Right atrium auricular region (tissue), 2 donors: ENCODE measurements around the gene PPP1R15B. TPM values are rescaled to one million over a fixed set of nuclear protein-coding genes. Genes with fewer than 3 reads are reported as not detected.

Source experiments
- DNase-seq: peaks from one replicate; pipeline ENCODE4 v3.0.0-alpha.2; 2019; ENCODE audit warnings: low spot score
- H3K27ac ChIP-seq, 2 donors: fragments of 200-600 bp; sonication (generic); 1 replicate in 1 of 2; 2 replicates in 1 of 2; pipeline ENCODE4 v1.5.1; 2016 to 2019
- H3K27me3 ChIP-seq, 2 donors: fragments of 200-600 bp; sonication (generic); one replicate each; pipeline versions ENCODE4 v1.5.1 to v1.6.0; 2017 to 2019
- H3K36me3 ChIP-seq: fragments of 200-600 bp; sonication (generic); one replicate; pipeline ENCODE4 v1.5.1; 2016
- H3K4me1 ChIP-seq, 2 donors: fragments of 200-600 bp; sonication (generic); one replicate each; pipeline versions ENCODE4 v1.5.1 to v1.6.0; 2017 to 2019
- H3K4me3 ChIP-seq, 2 donors: fragments of 200-600 bp; sonication (generic); 1 replicate in 1 of 2; 2 replicates in 1 of 2; pipeline ENCODE4 v1.5.1; 2017 to 2019; ENCODE audit warnings: mild to moderate bottlenecking in 1 of 2, moderate library complexity in 1 of 2
- H3K9me3 ChIP-seq, 2 donors: fragments of 200-600 bp; sonication (generic); one replicate each; pipeline ENCODE4 v1.5.1; 2019
- total RNA-seq, 2 donors: library from RNA; depleted of rRNA; stranded (reverse); fragments of >200 nt; gene quantifications; one replicate each; pipeline ENCODE4 v1.1.0, GENCODE V29; 2016
- TF ChIP-seq, protein P1 (sequence below), 2 donors: fragments of 200-600 bp; sonication (generic); IDR thresholded peaks; one replicate each; pipeline ENCODE4 v1.5.1; 2019; ENCODE audit warnings: antibody characterized with exemption in 2 of 2

Gene PPP1R15B
- total RNA-seq, 2 donors from 2014 or later: 27.3 to 30.9 TPM

DNA sequence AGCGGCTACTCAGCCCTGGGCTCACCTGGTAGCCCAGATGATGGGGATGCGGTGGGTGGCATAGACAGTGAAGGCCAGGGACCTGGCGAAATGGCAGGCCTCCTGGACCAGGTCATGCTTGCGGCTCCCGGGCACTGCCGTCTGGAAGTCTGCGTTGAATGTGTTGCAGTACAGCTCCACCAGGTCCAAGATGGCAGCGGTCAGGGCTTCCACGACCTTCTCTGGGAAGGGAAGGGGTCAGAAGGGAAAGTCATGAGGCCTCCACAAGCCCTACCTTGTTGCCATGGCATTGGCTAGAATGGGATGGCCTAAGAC is 44.2 kb upstream of the PPP1R15B start:
- no peak overlapping the region for H3K27ac ChIP-seq
- peaks cover 0 to 24% of the 10 kb centered on the region in 2 donors for H3K4me1 ChIP-seq
- peaks cover 62% of the 10 kb centered on the region for H3K36me3 ChIP-seq

DNA sequence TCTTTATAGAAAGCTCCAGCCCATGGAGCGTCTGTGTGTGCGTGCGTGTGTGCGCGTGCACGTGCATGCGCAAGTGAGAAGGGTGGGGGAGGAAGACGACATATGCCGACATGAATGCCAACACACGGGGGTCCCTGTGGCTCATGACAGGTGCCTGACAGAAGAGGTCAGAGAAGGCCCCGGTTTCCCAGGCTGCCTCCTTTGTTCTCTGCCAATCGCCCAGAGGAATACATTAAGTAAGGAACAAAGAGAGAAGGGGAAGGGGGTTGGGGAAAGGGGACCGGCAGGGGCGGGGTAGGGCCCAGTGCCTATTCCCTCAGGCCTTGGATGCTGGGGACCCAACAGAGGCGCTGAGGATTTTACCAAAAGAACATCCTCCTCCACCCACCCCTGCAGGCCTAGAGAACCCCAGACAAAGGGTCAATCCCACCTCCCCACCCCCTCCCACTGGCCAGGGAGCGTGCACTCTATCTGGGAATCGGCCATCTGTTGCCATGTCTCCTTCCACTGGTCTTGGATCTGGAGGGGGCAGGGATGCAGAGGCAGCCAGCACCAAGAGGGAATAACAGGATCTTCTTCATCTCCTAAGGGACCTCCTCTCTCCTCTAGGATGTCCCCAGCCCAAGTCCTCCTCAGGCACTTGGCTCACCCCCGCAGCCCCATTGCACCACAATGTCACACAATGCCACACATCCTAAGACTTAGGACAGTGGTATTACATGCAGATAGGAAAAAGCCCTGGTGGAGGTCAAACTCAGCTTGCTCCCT is 43.6 kb upstream of the PPP1R15B start:
- no peaks in the 10 kb centered on the region for H3K9me3 ChIP-seq
- H3K27me3 ChIP-seq: no peaks in the 10 kb centered on the region
- peaks cover 57% of the 10 kb centered on the region for H3K36me3 ChIP-seq
- TF ChIP-seq, protein P1, sequence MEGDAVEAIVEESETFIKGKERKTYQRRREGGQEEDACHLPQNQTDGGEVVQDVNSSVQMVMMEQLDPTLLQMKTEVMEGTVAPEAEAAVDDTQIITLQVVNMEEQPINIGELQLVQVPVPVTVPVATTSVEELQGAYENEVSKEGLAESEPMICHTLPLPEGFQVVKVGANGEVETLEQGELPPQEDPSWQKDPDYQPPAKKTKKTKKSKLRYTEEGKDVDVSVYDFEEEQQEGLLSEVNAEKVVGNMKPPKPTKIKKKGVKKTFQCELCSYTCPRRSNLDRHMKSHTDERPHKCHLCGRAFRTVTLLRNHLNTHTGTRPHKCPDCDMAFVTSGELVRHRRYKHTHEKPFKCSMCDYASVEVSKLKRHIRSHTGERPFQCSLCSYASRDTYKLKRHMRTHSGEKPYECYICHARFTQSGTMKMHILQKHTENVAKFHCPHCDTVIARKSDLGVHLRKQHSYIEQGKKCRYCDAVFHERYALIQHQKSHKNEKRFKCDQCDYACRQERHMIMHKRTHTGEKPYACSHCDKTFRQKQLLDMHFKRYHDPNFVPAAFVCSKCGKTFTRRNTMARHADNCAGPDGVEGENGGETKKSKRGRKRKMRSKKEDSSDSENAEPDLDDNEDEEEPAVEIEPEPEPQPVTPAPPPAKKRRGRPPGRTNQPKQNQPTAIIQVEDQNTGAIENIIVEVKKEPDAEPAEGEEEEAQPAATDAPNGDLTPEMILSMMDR (IDR thresholded peaks at IDR 0.05): no peak
- H3K4me3 ChIP-seq: no peak overlapping the region
- no peak for DNase-seq
- H3K4me1 ChIP-seq: peaks cover 0 to 23% of the 10 kb centered on the region in 2 donors
- H3K27ac ChIP-seq: no peak overlapping the region

More for the DNA sequence above, 44.2 kb upstream of the PPP1R15B start:
- no peaks in the 10 kb centered on the region for H3K27me3 ChIP-seq
- DNase-seq: no peak
- TF ChIP-seq, protein P1 (IDR thresholded peaks at IDR 0.05): no peak
- H3K4me3 ChIP-seq: no peak overlapping the region
- no peaks in the 10 kb centered on the region for H3K9me3 ChIP-seq

DNA sequence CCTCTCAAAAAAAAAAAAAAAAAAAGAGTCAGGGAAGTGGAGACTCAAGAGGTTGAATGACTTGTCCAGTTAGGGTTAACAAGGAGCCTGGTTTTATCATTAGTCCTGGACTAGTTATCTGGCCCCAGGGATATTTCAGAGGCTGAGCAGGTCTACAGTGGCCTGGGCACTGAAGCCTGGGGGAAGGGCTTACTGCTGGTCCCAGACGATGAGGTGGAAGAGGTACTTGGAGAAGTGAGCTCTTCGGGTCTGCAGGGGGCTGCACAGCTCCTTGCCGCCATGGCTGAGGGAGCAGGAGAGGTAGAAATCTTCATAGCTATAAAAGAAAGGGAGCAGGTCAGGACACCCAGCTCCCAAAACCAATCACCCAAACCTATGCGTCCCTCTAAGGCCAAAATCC is 42.9 kb upstream of the PPP1R15B start:
- Histone ChIP-seq H3K9me3 (no peaks in the 10 kb centered on the region), H3K27me3 (no peaks in the 10 kb centered on the region), H3K36me3 (peaks cover 49% of the 10 kb centered on the region), H3K27ac (no peak overlapping the region), H3K4me1 (peaks cover 0 to 25% of the 10 kb centered on the region in 2 donors), H3K4me3 (no peak overlapping the region)
- TF ChIP-seq, protein P1 (IDR thresholded peaks at IDR 0.05): no peak
- no peak for DNase-seq

DNA sequence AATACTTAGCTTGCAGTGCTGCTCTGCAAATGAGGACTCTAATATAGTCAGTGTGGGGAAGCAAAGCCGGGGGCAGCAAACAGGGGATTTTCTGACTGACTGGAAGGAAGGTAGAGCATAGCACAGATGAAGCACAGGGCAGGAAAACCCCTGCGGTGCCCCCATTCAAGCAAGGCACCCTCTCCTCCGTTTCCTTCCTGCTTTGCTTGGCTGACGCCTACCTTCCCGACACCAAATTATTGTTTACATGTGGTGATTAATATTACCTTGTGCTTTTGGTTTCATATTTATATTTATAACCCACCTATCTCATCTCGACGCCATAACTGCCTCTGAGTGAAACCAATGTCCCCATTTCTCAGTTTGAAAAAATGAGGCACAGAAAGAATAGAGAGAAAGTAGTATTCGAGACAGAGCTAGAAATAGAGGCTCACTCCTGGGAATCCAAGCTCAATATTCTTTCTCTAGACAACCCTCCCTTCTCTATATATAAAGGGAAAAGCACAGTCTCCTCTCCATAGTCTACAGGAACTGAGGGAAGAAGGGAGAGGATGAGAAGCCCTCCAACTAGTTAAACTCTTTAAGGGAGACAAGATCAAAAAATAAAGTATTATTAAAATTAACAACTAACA is 41.6 kb upstream of the PPP1R15B start:
- Histone ChIP-seq H3K9me3 (no peaks in the 10 kb centered on the region), H3K4me3 (no peak overlapping the region), H3K27me3 (no peaks in the 10 kb centered on the region), H3K36me3 (peaks cover 47% of the 10 kb centered on the region), H3K4me1 (peaks cover 0 to 28% of the 10 kb centered on the region in 2 donors), H3K27ac (peak overlapping the region in 1 of 2 donors; percentile 24)
- TF ChIP-seq, protein P1 (IDR thresholded peaks at IDR 0.05): no peak
- no peak for DNase-seq

DNA sequence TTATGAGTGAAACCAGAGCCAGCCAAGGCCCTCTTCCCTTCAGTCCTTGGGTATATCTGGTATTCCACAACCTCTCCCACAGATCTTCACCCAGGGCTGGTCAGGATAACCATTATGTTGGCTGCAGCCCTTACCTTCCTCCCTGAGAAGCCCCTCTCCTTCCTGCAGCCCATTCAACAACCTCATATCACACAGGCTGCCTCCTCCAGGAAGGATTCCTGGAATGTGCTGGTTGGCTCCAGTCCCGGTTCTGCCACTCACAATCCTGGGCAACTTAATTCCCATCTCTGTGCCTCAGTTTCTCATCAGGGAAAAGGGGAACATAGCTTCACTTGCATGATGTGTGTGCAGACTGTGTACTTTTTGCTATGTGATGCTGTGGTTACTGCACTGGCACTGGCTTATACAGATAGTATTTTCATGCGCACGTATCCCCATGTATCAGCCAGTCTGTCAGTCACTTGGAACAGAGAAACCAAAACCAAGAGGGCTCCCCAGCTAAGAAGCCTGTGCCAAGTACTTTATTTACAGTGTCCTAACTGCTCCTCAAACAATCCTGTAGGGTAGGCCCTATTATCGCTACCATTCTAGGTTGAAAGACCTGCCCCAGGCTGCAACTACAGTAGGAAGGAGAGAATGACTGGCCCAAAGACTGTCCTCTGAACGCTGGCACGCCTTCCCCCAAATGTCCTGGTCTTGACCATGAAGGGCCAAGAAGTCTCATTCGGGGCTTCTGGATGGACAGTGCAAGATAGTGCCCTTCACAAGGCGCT is 39.9 kb upstream of the PPP1R15B start:
- TF ChIP-seq, protein P1 (IDR thresholded peaks at IDR 0.05): no peak
- no peak for DNase-seq
- Histone ChIP-seq H3K4me3 (no peak overlapping the region), H3K27me3 (no peaks in the 10 kb centered on the region), H3K4me1 (peaks cover 0 to 40% of the 10 kb centered on the region in 2 donors), H3K36me3 (peaks cover 39% of the 10 kb centered on the region), H3K9me3 (no peaks in the 10 kb centered on the region), H3K27ac (peak overlapping the region; percentile 81 to 82)
